K562 (cell line): ENCODE measurements around the gene STRA8. TPM values are rescaled to one million over a fixed set of nuclear protein-coding genes. Genes with fewer than 3 reads are reported as not detected.

Experiments
- ATAC-seq: fragments of 200-7000 bp; cut with Tn5 transposase; 3 replicates; pipeline ENCODE4 v1.9.1; 2020; ENCODE audit warnings: moderate library complexity
- BruUV-seq: library from RNA; stranded (reverse); fragments of 400-500 nt; replicated peaks from 2 replicates; lab custom pipeline; 2021; lab: Mats Ljungman, UMichigan
- CTCF ChIA-PET: fragments of 300-600 bp; formaldehyde crosslinking; extraction: SDS; loops from one replicate; lab custom pipeline; 2021; ENCODE audit warnings: low intra/inter-chr PET ratio; lab: Yijun Ruan, JAX
- POLR2A ChIA-PET: fragments of 300-600, 350-650 bp; sonication (Branson Sonifier 250); formaldehyde crosslinking; extraction: SDS; loops from one replicate; lab custom pipeline; 2021; ENCODE audit warnings: antibody characterized with exemption, inconsistent platforms; lab: Yijun Ruan, JAX
- DNase-seq, 4 experiments: peaks; one replicate each; pipeline versions ENCODE4 v3.0.0 to v3.0.0-alpha.2; 2011 to 2018; ENCODE audit warnings: low spot score in 3 of 4, mixed read lengths in 3 of 4; ENCODE audit errors: extremely low read depth in 1 of 4
- FAIRE-seq: peaks from 2 replicates; lab custom pipeline; 2011; peaks lifted over from hg19 to GRCh38; lab: Jason Lieb, UNC
- H2AFZ ChIP-seq: 2 replicates; pipeline ENCODE4 v1.6.0; 2011; ENCODE audit warnings: low read depth, low read length, control low read depth, inconsistent platforms
- H3K27ac ChIP-seq: fragments of 200-600 bp; 3 replicates; pipeline ENCODE4 v1.8.0; 2011; ENCODE audit warnings: low read depth, mild to moderate bottlenecking, control low read depth, inconsistent platforms, low read length, moderate library complexity, mixed read lengths; ENCODE audit errors: extremely low read depth
- H3K27me3 ChIP-seq, 2 experiments: fragments of 300-600 bp in 1 of 2; 2 replicates in 1 of 2; 3 replicates in 1 of 2; pipeline versions ENCODE4 v1.6.0 to v1.8.0; 2011; ENCODE audit warnings: inconsistent platforms in 2 of 2, low read length in 2 of 2, mild to moderate bottlenecking in 1 of 2, mixed read lengths in 1 of 2, moderate library complexity in 1 of 2; ENCODE audit not compliant: control insufficient read depth in 2 of 2, insufficient read depth in 2 of 2
- H3K36me3 ChIP-seq: fragments of 300-600 bp; 3 replicates; pipeline ENCODE4 v1.8.0; 2011; ENCODE audit warnings: mild to moderate bottlenecking, low read length, inconsistent platforms; ENCODE audit not compliant: control insufficient read depth, insufficient read depth
- H3K4me1 ChIP-seq, 2 experiments: fragments of 200-600 bp in 1 of 2; replicated peaks in 1 of 2; 2 replicates in 1 of 2; 3 replicates in 1 of 2; pipeline versions ENCODE4 v1.5.1 to v1.8.0; 2011; ENCODE audit warnings: inconsistent platforms in 2 of 2, low read length in 2 of 2, mild to moderate bottlenecking in 1 of 2, mixed read lengths in 1 of 2, moderate library complexity in 1 of 2; ENCODE audit not compliant: control insufficient read depth in 2 of 2, insufficient read depth in 2 of 2
- H3K4me2 ChIP-seq: 2 replicates; pipeline ENCODE4 v1.6.1; 2011; ENCODE audit warnings: low read length, control low read depth, inconsistent platforms, mixed read lengths; ENCODE audit not compliant: insufficient read depth
- H3K4me3 ChIP-seq: fragments of 200-600 bp; sonication (generic), shearing (Covaris generic); 2 replicates; pipeline ENCODE4 v1.5.1; 2016; ENCODE audit warnings: control low read depth, inconsistent platforms
- H3K79me2 ChIP-seq: fragments of 200-600 bp; 3 replicates; pipeline ENCODE4 v1.8.0; 2011; ENCODE audit warnings: low read length, inconsistent platforms; ENCODE audit not compliant: control insufficient read depth, insufficient read depth
- H3K9ac ChIP-seq, 2 experiments: 2 replicates each; pipeline versions ENCODE4 v1.6.0 to v1.6.1; 2011; ENCODE audit warnings: low read depth in 2 of 2, low read length in 2 of 2, control low read depth in 1 of 2, inconsistent platforms in 1 of 2, mild to moderate bottlenecking in 1 of 2, mixed read lengths in 1 of 2; ENCODE audit not compliant: insufficient read depth in 1 of 2
- H3K9me1 ChIP-seq: one replicate; pipeline ENCODE4 v1.6.0; 2011; ENCODE audit warnings: inconsistent platforms, mild to moderate bottlenecking, low read length, moderate library complexity; ENCODE audit not compliant: control insufficient read depth, insufficient read depth
- H3K9me3 ChIP-seq: replicated peaks from 2 replicates; pipeline ENCODE4 v1.5.1; 2011; ENCODE audit warnings: low read depth, low read length, inconsistent platforms; ENCODE audit not compliant: control insufficient read depth, insufficient read depth
- H4K20me1 ChIP-seq: replicated peaks from 2 replicates; pipeline ENCODE4 v1.6.1; 2011; ENCODE audit warnings: low read length, inconsistent platforms, mixed read lengths; ENCODE audit not compliant: control insufficient read depth, insufficient read depth
- ELF2 ChIP-seq: fragments of 250-450 bp; sonication (Bioruptor Pico); IDR thresholded peaks from 2 replicates; pipeline ENCODE4 v1.5.0; 2021; ENCODE audit warnings: mild to moderate bottlenecking
- FOXA3 ChIP-seq, 2 experiments: fragments of 450-650 bp in 1 of 2; sonication (generic) in 1 of 2; formaldehyde crosslinking; IDR thresholded peaks in 1 of 2; conservative IDR thresholded peaks in 1 of 2; 2 replicates each; pipeline versions ENCODE4 v1.4.0 to v1.8.0; 2020 to 2022; ENCODE audit warnings: mild to moderate bottlenecking in 2 of 2, missing genetic modification reagents in 1 of 2
- FOXP4 ChIP-seq: sonication (generic); formaldehyde crosslinking; IDR thresholded peaks from 2 replicates; pipeline ENCODE4 v1.8.0; 2022; ENCODE audit warnings: mild to moderate bottlenecking, missing genetic modification reagents, borderline replicate concordance
- HDAC6 ChIP-seq: IDR thresholded peaks from 2 replicates; pipeline ENCODE4 v1.6.1; 2012; ENCODE audit warnings: low read depth, mild to moderate bottlenecking, control low read depth, inconsistent platforms, low read length, moderate library complexity
- PCBP2 ChIP-seq: fragments of 200-400 bp; formaldehyde crosslinking; IDR thresholded peaks from 2 replicates; pipeline ENCODE4 v1.6.1; 2018; ENCODE audit warnings: low read length, low read depth, mild to moderate bottlenecking, moderate library complexity; ENCODE audit not compliant: poor library complexity, severe bottlenecking
- PKNOX1 ChIP-seq: fragments of 450-650 bp; IDR thresholded peaks from 2 replicates; pipeline ENCODE4 v1.6.1; 2016
- RFX7 ChIP-seq: fragments of 250-450 bp; sonication (Bioruptor Pico); IDR thresholded peaks from 2 replicates; pipeline ENCODE4 v1.5.1; 2021; ENCODE audit warnings: mild to moderate bottlenecking
- SNIP1 ChIP-seq: fragments of 450-650 bp; IDR thresholded peaks from 2 replicates; pipeline ENCODE4 v1.7.1; 2017; ENCODE audit warnings: low read depth, mild to moderate bottlenecking
- TCF3 ChIP-seq: sonication (generic); formaldehyde crosslinking; IDR thresholded peaks from 2 replicates; pipeline ENCODE4 v1.4.0; 2020; ENCODE audit warnings: mild to moderate bottlenecking, missing genetic modification reagents
- TSC22D4 ChIP-seq: fragments of 450-650 bp; IDR thresholded peaks from 2 replicates; pipeline ENCODE4 v1.6.1; 2016; ENCODE audit warnings: missing genetic modification characterization, missing biosample characterization, control low read depth
- VEZF1 ChIP-seq: fragments of 200-800 bp; sonication (Bioruptor generic); IDR thresholded peaks from 2 replicates; pipeline ENCODE4 v1.6.1; 2017; ENCODE audit warnings: missing genetic modification characterization, missing compliant biosample characterization
- XRCC3 ChIP-seq: fragments of 450-650 bp; IDR thresholded peaks from 2 replicates; pipeline ENCODE4 v1.6.1; 2017; ENCODE audit warnings: mild to moderate bottlenecking, moderate library complexity
- ZNF282 ChIP-seq: sonication (generic); formaldehyde crosslinking; IDR thresholded peaks from 2 replicates; pipeline ENCODE4 v1.8.1; 2023; ENCODE audit warnings: missing genetic modification reagents
- ZNF384 ChIP-seq: IDR thresholded peaks from 2 replicates; pipeline ENCODE4 v1.6.1; 2012; ENCODE audit warnings: low read depth, low read length, improper control_type of control experiment
- ZNF696 ChIP-seq: fragments of 250-450 bp; sonication (Bioruptor Pico); conservative IDR thresholded peaks from 2 replicates; pipeline ENCODE4 v1.4.0; 2020; ENCODE audit warnings: mild to moderate bottlenecking, moderate library complexity
- WGBS: fragments of 100-300 bp; shearing (Covaris generic); methylation state at CpG from one replicate; pipeline ENCODE4 v1.1.6; 2016; ENCODE audit warnings: low coverage, mixed read lengths; ENCODE audit not compliant: insufficient coverage; ENCODE audit errors: missing lambda C conversion rate; 5-methylcytosine and 5-hydroxymethylcytosine counted together
- in situ Hi-C: fragments of 300-500 bp; cut with MboI; formaldehyde crosslinking; loops from 4 replicates; pipeline ENCODE4 v1.15.0; 2018; ENCODE audit warnings: inconsistent platforms, mixed read lengths
- intact Hi-C: fragments of 100-400 bp; cut with micrococcal nuclease; formaldehyde crosslinking; loops from 2 replicates; pipeline ENCODE4 v1.14.2; 2022
- polyA plus RNA-seq, 8 experiments: library from polyadenylated mRNA; depleted of rRNA in 4 of 8; stranded (reverse) in 5 of 8; unstranded in 3 of 8; fragments of >200 nt; fragmentation: Nextera tagmentation in 2 of 8; fragmentation: Illumina TruSeq in 1 of 8; extraction: Ambion mirVana in 2 of 8; extraction: Trizol in 1 of 8; gene quantifications; 2 replicates each; pipeline versions ENCODE4 v1.2.1 to v1.2.3, GENCODE V29; 2011 to 2014; ENCODE audit warnings: inconsistent platforms in 1 of 8, missing spikeins in 1 of 8
- total RNA-seq, 7 experiments: library from RNA; depleted of rRNA in 6 of 7; stranded (reverse); fragments of >200 nt in 6 of 7; fragmentation: Illumina TruSeq in 2 of 7; extraction: Trizol in 2 of 7; gene quantifications; 2 replicates each; pipeline versions ENCODE4 v1.2.1 to v1.2.3, GENCODE V29; 2011 to 2021; ENCODE audit warnings: low replicate concordance in 1 of 7

Gene STRA8
- total and polyA plus RNA-seq, 9 of the 15 experiments (the other 6 are each of a cell fraction or from before 2014, with no cell fraction given), result not detected

- TF ChIP-seq FOXA3 (CRISPR knock-in tag; conservative IDR thresholded peaks at IDR 0.05 in 1 of 2, IDR thresholded peaks at IDR 0.05 in 1 of 2) (peak in 1 of 2 experiments; percentile 26; a peak in 1 of 4 replicates), XRCC3 (no peak), PKNOX1 (peak; percentile 11; the same call in 1 of the 2 replicates)
Measured at GRCh38 chr7:135184254-135184841, 49.3 kb upstream of the STRA8 start (continued).

GRCh38 chr7:135185471-135186260 lies 48.0 kb upstream of the STRA8 start:
- intact Hi-C loops, result no loop called here
- Histone ChIP-seq H3K4me1 (peaks cover 6 to 10% of the 10 kb centered on the region in 2 experiments; a peak in 4 of 5 replicates), H3K4me3 (no peak overlapping the region), H3K27ac (no peak overlapping the region), H3K36me3 (peaks cover 19% of the 10 kb centered on the region; the same call in 2 of the 3 replicates), H2AFZ (no peak overlapping the region), H3K79me2 (no peaks in the 10 kb centered on the region), H3K4me2 (no peak overlapping the region), H3K27me3 (no peaks in the 10 kb centered on the region), H3K9ac (peak overlapping the region in 1 of 2 experiments; percentile 73; a peak in 2 of 4 replicates), H3K9me3 (peaks cover 16% of the 10 kb centered on the region), H4K20me1 (no peaks in the 10 kb centered on the region), H3K9me1 (no peaks in the 10 kb centered on the region)
- POLR2A ChIA-PET, result interaction anchor here (1.4 kb wide), 1 partner anchor 11 kb away, joined by 4 read pairs; no protein-coding TSS in a partner anchor
- FAIRE-seq (no peak), DNase-seq (no peak), ATAC-seq (no peak)
- no TSS peak for BruUV-seq
- CTCF ChIA-PET, result no interaction called here
- WGBS, result 50% methylated on average over 7 of the region's 7 CpGs
- in situ Hi-C loops, result no loop called here
- TF ChIP-seq XRCC3, result no peak
- TF ChIP-seq VEZF1, result no peak
- no peak for TF ChIP-seq PCBP2
- no peak for TF ChIP-seq TCF3 (CRISPR knock-in tag)
- TF ChIP-seq ZNF696 (CRISPR knock-in tag), result no peak
- TF ChIP-seq RFX7, result no peak
- TF ChIP-seq ZNF384, result no peak
- TF ChIP-seq FOXP4 (CRISPR knock-in tag), result no peak
- no peak for TF ChIP-seq ELF2 (CRISPR knock-in tag)
- no peak for TF ChIP-seq SNIP1
- TF ChIP-seq HDAC6, result no peak
- no peak for TF ChIP-seq ZNF282 (CRISPR knock-in tag)
- TF ChIP-seq TSC22D4, result no peak
